ENCODE results near the gene IMPDH1.

The IMPDH1 gene

GRCh38 chr7:128404886-128405470 is 4.8 kb downstream of the IMPDH1 start:
- no peak for DNase-seq

- no peak for DNase-seq
Measured at GRCh38 chr7:128404143-128404681, 5.6 kb downstream of the IMPDH1 start.

- DNase-seq, result no peak
Measured at GRCh38 chr7:128403676-128404075, 6.1 kb downstream of the IMPDH1 start.

- DNase-seq, result no peak
Measured at GRCh38 chr7:128402356-128402755, 7.4 kb downstream of the IMPDH1 start.

- DNase-seq, result no peak
Measured at GRCh38 chr7:128400566-128400965, 9.2 kb downstream of the IMPDH1 start.

- DNase-seq, result no peak
Measured at GRCh38 chr7:128399991-128400390, 9.8 kb downstream of the IMPDH1 start.

GRCh38 chr7:128398841-128399135 is 11.0 kb downstream of the IMPDH1 start:
- DNase-seq, result no peak

GRCh38 chr7:128398016-128398840 is 11.6 kb downstream of the IMPDH1 start:
- peak; percentile 34 to 35 for DNase-seq

GRCh38 chr7:128396357-128396756 is 13.4 kb downstream of the IMPDH1 start:
- no peak for DNase-seq

- no peak for DNase-seq
Measured at GRCh38 chr7:128395748-128396147, 14.0 kb downstream of the IMPDH1 start.

- DNase-seq, result no peak
Measured at GRCh38 chr7:128394904-128395496, 14.8 kb downstream of the IMPDH1 start.

GRCh38 chr7:128393526-128394330 is 16.1 kb downstream of the IMPDH1 start:
- DNase-seq, result no peak

- no peak for DNase-seq
Measured at GRCh38 chr7:128392446-128393327, 17.1 kb downstream of the IMPDH1 start.

GRCh38 chr7:128391805-128392204 is 18.0 kb downstream of the IMPDH1 start:
- DNase-seq, result no peak

- no peak for DNase-seq
Measured at GRCh38 chr7:128390871-128391565, 18.8 kb downstream of the IMPDH1 start.

GRCh38 chr7:128389618-128390329 is 20.0 kb downstream of the IMPDH1 start:
- DNase-seq, result no peak

- no peak for DNase-seq
Measured at GRCh38 chr7:128389085-128389617, 20.6 kb downstream of the IMPDH1 start.

GRCh38 chr7:128388145-128388485 is 21.7 kb downstream of the IMPDH1 start:
- DNase-seq, result no peak

- peak; percentile 67 to 73 for DNase-seq
Measured at GRCh38 chr7:128387216-128388144, 22.3 kb downstream of the IMPDH1 start.
